ENCODE data around the gene RHBDL1. TPM values are rescaled to one million over a fixed set of nuclear protein-coding genes. Genes with fewer than 3 reads are reported as not detected.

The RHBDL1 gene
- total and polyA plus RNA-seq, 2 donors (not counting 1 experiment from before 2014, with no cell fraction given), result 0.76 to 7.1 TPM

DNA sequence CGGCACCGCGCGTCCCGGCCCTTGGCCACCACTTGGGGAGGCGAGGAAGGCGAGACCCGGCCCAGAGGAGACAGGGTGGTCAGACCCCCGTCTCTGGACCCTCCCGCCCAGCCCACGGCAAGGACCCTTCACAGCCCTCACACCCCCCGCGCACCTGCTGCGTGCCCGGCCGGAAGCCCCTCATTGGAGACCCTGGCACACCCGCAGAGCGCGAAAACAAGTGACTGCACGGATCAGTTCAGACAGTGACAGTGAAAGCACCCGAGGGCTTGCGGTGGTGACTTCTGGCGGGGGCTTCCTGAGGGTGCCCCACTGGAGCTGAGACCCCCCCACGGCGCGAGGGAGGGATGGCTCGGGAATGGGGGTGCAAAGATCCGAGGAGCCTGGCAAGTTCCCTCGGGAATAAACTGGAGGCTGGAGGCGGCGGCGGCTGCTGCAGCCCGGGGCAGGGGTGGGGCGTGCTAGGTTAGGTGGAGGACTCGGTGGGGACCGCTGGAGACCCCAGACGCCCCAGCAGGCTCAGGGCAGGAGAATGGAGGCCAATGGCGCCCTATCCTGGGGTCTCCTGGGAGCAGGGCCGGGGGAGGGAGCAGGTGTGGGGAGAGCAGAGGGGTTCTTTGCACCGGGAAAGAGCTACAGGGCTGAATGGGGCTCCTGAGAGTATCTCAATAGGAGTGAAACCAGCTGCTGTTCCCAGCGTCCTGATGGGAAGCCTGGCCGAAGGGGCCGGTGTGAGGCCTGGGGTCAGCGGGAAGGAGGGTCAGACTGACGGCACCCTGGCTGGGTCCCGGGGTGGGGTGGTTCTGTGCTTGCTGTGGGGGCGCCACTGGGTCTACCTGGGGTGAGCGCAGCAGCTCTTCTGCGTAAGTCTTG, 31.0 kb downstream of the RHBDL1 start:
- H3K4me3 ChIP-seq (replicated peaks in 1 of 4; ENCODE audit: control extremely low read depth in 1 of 4, insufficient read depth in 1 of 4, low read depth in 3 of 4, low read length in 4 of 4), result no peak overlapping the region
- no peaks in the 10 kb centered on the region for H3K36me3 ChIP-seq (ENCODE audit: control insufficient read depth, insufficient read depth, low read length)
- no peaks in the 10 kb centered on the region for H3K9me3 ChIP-seq (ENCODE audit: control insufficient read depth, insufficient read depth, low read depth, low read length)
- no peak overlapping the region for H3K4me2 ChIP-seq (ENCODE audit: extremely low read depth, insufficient read depth, low read length)
- DNase-seq (ENCODE audit: low read depth in 2 of 2), result no peak
- H3K27ac ChIP-seq (ENCODE audit: insufficient read depth, low read length), result no peak overlapping the region
- H4K20me1 ChIP-seq (ENCODE audit: control insufficient read depth, extremely low read depth, insufficient read depth, low read length), result no peaks in the 10 kb centered on the region
- TF ChIP-seq, protein P1, sequence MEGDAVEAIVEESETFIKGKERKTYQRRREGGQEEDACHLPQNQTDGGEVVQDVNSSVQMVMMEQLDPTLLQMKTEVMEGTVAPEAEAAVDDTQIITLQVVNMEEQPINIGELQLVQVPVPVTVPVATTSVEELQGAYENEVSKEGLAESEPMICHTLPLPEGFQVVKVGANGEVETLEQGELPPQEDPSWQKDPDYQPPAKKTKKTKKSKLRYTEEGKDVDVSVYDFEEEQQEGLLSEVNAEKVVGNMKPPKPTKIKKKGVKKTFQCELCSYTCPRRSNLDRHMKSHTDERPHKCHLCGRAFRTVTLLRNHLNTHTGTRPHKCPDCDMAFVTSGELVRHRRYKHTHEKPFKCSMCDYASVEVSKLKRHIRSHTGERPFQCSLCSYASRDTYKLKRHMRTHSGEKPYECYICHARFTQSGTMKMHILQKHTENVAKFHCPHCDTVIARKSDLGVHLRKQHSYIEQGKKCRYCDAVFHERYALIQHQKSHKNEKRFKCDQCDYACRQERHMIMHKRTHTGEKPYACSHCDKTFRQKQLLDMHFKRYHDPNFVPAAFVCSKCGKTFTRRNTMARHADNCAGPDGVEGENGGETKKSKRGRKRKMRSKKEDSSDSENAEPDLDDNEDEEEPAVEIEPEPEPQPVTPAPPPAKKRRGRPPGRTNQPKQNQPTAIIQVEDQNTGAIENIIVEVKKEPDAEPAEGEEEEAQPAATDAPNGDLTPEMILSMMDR (conservative IDR thresholded peaks at IDR 0.05 in 1 of 2, IDR thresholded peaks at IDR 0.05 in 1 of 2; ENCODE audit: low read depth in 1 of 2, low read length in 2 of 2), result no peak
- peak; percentile 87 for TF ChIP-seq EZH2 (IDR thresholded peaks at IDR 0.05; ENCODE audit: low read length, missing control alignments)
- no peak overlapping the region for H3K9ac ChIP-seq (ENCODE audit: insufficient read depth, low read length)
- H3K79me2 ChIP-seq (ENCODE audit: control insufficient read depth, insufficient read depth, low read length), result no peaks in the 10 kb centered on the region
- no peak overlapping the region for H2AFZ ChIP-seq (ENCODE audit: low read length)
- peaks cover 43% of the 10 kb centered on the region for H3K27me3 ChIP-seq (ENCODE audit: control insufficient read depth, insufficient read depth, low read length)
- H3K4me1 ChIP-seq (ENCODE audit: control insufficient read depth, extremely low read depth, insufficient read depth, low read length), result peaks cover 8% of the 10 kb centered on the region

DNA sequence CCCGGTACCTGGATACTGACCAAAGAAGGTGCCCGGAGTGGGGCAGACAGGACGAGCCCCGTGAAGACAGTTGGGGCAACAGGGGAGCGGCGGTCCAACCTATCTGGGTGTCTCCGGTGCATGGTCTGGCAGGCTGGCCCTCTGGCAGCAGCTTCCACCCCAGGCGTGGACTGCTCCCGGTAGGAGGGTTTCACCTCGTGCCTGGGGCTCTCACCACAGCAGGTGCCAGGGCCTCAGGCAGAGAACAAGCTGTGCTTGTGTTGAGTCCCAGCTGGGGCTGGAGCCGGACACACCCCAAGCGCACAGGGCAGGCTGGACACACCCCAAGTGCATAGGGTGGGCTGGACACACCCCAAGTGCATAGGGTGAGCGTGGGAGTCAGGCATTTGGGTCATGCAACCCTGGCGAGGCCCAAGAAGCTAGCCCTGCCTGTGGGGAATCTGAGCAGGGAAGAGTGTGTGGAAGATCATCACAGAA, 31.6 kb downstream of the RHBDL1 start:
- H3K4me2 ChIP-seq (ENCODE audit: extremely low read depth, insufficient read depth, low read length), result no peak overlapping the region
- H3K27ac ChIP-seq (ENCODE audit: insufficient read depth, low read length), result no peak overlapping the region
- no peaks in the 10 kb centered on the region for H3K36me3 ChIP-seq (ENCODE audit: control insufficient read depth, insufficient read depth, low read length)
- no peak overlapping the region for H3K9ac ChIP-seq (ENCODE audit: insufficient read depth, low read length)
- no peaks in the 10 kb centered on the region for H3K9me3 ChIP-seq (ENCODE audit: control insufficient read depth, insufficient read depth, low read depth, low read length)
- no peak overlapping the region for H3K4me3 ChIP-seq (replicated peaks in 1 of 4; ENCODE audit: control extremely low read depth in 1 of 4, insufficient read depth in 1 of 4, low read depth in 3 of 4, low read length in 4 of 4)
- no peaks in the 10 kb centered on the region for H3K79me2 ChIP-seq (ENCODE audit: control insufficient read depth, insufficient read depth, low read length)
- peaks cover 39% of the 10 kb centered on the region for H3K27me3 ChIP-seq (ENCODE audit: control insufficient read depth, insufficient read depth, low read length)
- DNase-seq (ENCODE audit: low read depth in 2 of 2), result no peak
- no peak overlapping the region for H2AFZ ChIP-seq (ENCODE audit: low read length)
- H3K4me1 ChIP-seq (ENCODE audit: control insufficient read depth, extremely low read depth, insufficient read depth, low read length), result peaks cover 8% of the 10 kb centered on the region
- TF ChIP-seq, protein P1 (conservative IDR thresholded peaks at IDR 0.05 in 1 of 2, IDR thresholded peaks at IDR 0.05 in 1 of 2; ENCODE audit: low read depth in 1 of 2, low read length in 2 of 2), result no peak
- no peak for TF ChIP-seq EZH2 (IDR thresholded peaks at IDR 0.05; ENCODE audit: low read length, missing control alignments)
- H4K20me1 ChIP-seq (ENCODE audit: control insufficient read depth, extremely low read depth, insufficient read depth, low read length), result no peaks in the 10 kb centered on the region

DNA sequence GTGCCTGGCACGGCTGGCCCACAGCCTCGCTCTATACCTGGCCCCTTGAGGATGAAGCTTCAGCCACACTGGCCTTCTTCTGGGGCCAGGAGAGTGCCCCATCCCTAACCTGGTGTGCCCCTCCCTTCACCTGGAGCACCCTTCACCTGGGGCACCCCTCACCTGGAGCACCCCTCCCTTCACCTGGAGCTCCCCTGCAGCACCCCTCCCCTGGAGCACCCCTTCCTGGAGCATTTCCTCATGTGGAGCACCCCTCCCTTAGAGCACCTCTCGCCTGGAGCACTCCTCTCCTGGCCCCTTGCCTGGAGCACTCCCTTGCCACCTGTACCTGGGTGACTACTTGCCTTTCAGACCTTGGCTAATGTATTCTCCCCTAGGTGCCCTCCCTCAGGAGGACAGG, 32.5 kb downstream of the RHBDL1 start:
- Histone ChIP-seq H3K79me2 (ENCODE audit: control insufficient read depth, insufficient read depth, low read length) (no peaks in the 10 kb centered on the region), H3K27ac (ENCODE audit: insufficient read depth, low read length) (no peak overlapping the region), H3K27me3 (ENCODE audit: control insufficient read depth, insufficient read depth, low read length) (peaks cover 34% of the 10 kb centered on the region), H4K20me1 (ENCODE audit: control insufficient read depth, extremely low read depth, insufficient read depth, low read length) (no peaks in the 10 kb centered on the region), H3K4me1 (ENCODE audit: control insufficient read depth, extremely low read depth, insufficient read depth, low read length) (peaks cover 8% of the 10 kb centered on the region), H3K4me2 (ENCODE audit: extremely low read depth, insufficient read depth, low read length) (no peak overlapping the region), H3K36me3 (ENCODE audit: control insufficient read depth, insufficient read depth, low read length) (no peaks in the 10 kb centered on the region), H3K9ac (ENCODE audit: insufficient read depth, low read length) (no peak overlapping the region), H2AFZ (ENCODE audit: low read length) (no peak overlapping the region), H3K9me3 (ENCODE audit: control insufficient read depth, insufficient read depth, low read depth, low read length) (no peaks in the 10 kb centered on the region), H3K4me3 (replicated peaks in 1 of 4; ENCODE audit: control extremely low read depth in 1 of 4, insufficient read depth in 1 of 4, low read depth in 3 of 4, low read length in 4 of 4) (no peak overlapping the region)
- TF ChIP-seq, protein P1 (conservative IDR thresholded peaks at IDR 0.05 in 1 of 2, IDR thresholded peaks at IDR 0.05 in 1 of 2; ENCODE audit: low read depth in 1 of 2, low read length in 2 of 2), result no peak
- no peak for TF ChIP-seq EZH2 (IDR thresholded peaks at IDR 0.05; ENCODE audit: low read length, missing control alignments)
- no peak for DNase-seq (ENCODE audit: low read depth in 2 of 2)

Data from fibroblast of lung (primary cell).